ENCODE results near the gene PDE6B. TPM values are rescaled to one million over a fixed set of nuclear protein-coding genes. Genes with fewer than 3 reads are reported as not detected.

The PDE6B gene
- total RNA-seq, 5 donors from 2014 or later (not counting 1 experiment from before 2014, with no cell fraction given), result 14.2 to 21.7 (median 19.8) TPM

- CTCF ChIA-PET, result no interaction called here
- no peak overlapping the region for H3K27ac Mint-ChIP-seq
Observed at GRCh38 chr4:709348-709747, 84.0 kb downstream of the PDE6B start.

GRCh38 chr4:710116-710515 is 84.7 kb downstream of the PDE6B start:
- Histone ChIP-seq H3K27ac (ENCODE audit: low read length) (no peak overlapping the region), H3K9me3 (no peaks in the 10 kb centered on the region), H3K36me3 (ENCODE audit: control insufficient read depth in 2 of 2, extremely low read depth in 1 of 2, insufficient read depth in 1 of 2, low read length in 1 of 2) (peaks cover 0 to 7% of the 10 kb centered on the region in 2 donors), H3K27me3 (replicated peaks in 1 of 2; ENCODE audit: control insufficient read depth in 2 of 2, extremely low read depth in 1 of 2, insufficient read depth in 2 of 2, low read length in 1 of 2) (no peaks in the 10 kb centered on the region), H3K4me3 (ENCODE audit: control insufficient read depth in 1 of 2, extremely low read depth in 1 of 2, low read length in 1 of 2) (no peak overlapping the region), H3K4me1 (ENCODE audit: control insufficient read depth in 1 of 2, extremely low read depth in 1 of 2, insufficient read depth in 2 of 2, low read length in 2 of 2) (peaks cover 3 to 47% of the 10 kb centered on the region in 2 experiments)
- Mint-ChIP-seq H3K4me1 (peaks cover 22 to 38% (median 36%) of the 10 kb centered on the region in 3 donors), H3K27ac (no peak overlapping the region), H3K9me3 (no peaks in the 10 kb centered on the region), H3K27me3 (no peaks in the 10 kb centered on the region), H3K36me3 (peaks cover 3% of the 10 kb centered on the region), H3K4me3 (no peak overlapping the region)
- ChIA-PET POLR2A (no interaction called here), CTCF (no interaction called here)
- ATAC-seq (replicated peaks in 1 of 4), result no peak
- 92% methylated on average over 7 of the region's 9 CpGs for WGBS (ENCODE audit: insufficient coverage)
- no peak for DNase-seq

More at GRCh38 chr4:709348-709747, 84.0 kb downstream of the PDE6B start:
- peaks cover 20 to 33% (median 32%) of the 10 kb centered on the region in 3 donors for H3K4me1 Mint-ChIP-seq
- Histone ChIP-seq H3K27me3 (replicated peaks in 1 of 2; ENCODE audit: control insufficient read depth in 2 of 2, extremely low read depth in 1 of 2, insufficient read depth in 2 of 2, low read length in 1 of 2) (no peaks in the 10 kb centered on the region), H3K9me3 (no peaks in the 10 kb centered on the region), H3K4me3 (ENCODE audit: control insufficient read depth in 1 of 2, extremely low read depth in 1 of 2, low read length in 1 of 2) (no peak overlapping the region), H3K27ac (ENCODE audit: low read length) (no peak overlapping the region), H3K4me1 (ENCODE audit: control insufficient read depth in 1 of 2, extremely low read depth in 1 of 2, insufficient read depth in 2 of 2, low read length in 2 of 2) (peaks cover 3 to 46% of the 10 kb centered on the region in 2 experiments), H3K36me3 (ENCODE audit: control insufficient read depth in 2 of 2, extremely low read depth in 1 of 2, insufficient read depth in 1 of 2, low read length in 1 of 2) (peaks cover 0 to 5% of the 10 kb centered on the region in 2 donors)
- no peaks in the 10 kb centered on the region for H3K9me3 Mint-ChIP-seq
- peak overlapping the region in 2 of 3 donors; percentile 20 to 28 for H3K4me3 Mint-ChIP-seq
- H3K27me3 Mint-ChIP-seq, result no peaks in the 10 kb centered on the region
- ATAC-seq (replicated peaks in 1 of 4), result no peak
- peaks cover 3% of the 10 kb centered on the region for H3K36me3 Mint-ChIP-seq
- 94% methylated on average over 6 of the region's 6 CpGs for WGBS (ENCODE audit: insufficient coverage)
- DNase-seq, result no peak
- POLR2A ChIA-PET, result no interaction called here

GRCh38 chr4:710916-711315 is 85.5 kb downstream of the PDE6B start:
- Mint-ChIP-seq H3K27me3 (no peaks in the 10 kb centered on the region), H3K9me3 (no peaks in the 10 kb centered on the region), H3K4me3 (no peak overlapping the region), H3K4me1 (peaks cover 26 to 38% (median 37%) of the 10 kb centered on the region in 3 donors), H3K36me3 (peaks cover 3% of the 10 kb centered on the region), H3K27ac (no peak overlapping the region)
- ChIA-PET POLR2A (interaction anchor here in 1 of 2 donors (0.6 kb wide), 1 partner anchor 21 kb away, joined by 3 read pairs; no protein-coding TSS in a partner anchor), CTCF (no interaction called here)
- DNase-seq (no peak), ATAC-seq (replicated peaks in 1 of 4) (no peak)
- 89% methylated on average over 12 of the region's 13 CpGs for WGBS (ENCODE audit: insufficient coverage)
- H3K4me3 ChIP-seq (ENCODE audit: control insufficient read depth in 1 of 2, extremely low read depth in 1 of 2, low read length in 1 of 2), result no peak overlapping the region
- no peaks in the 10 kb centered on the region for H3K27me3 ChIP-seq (replicated peaks in 1 of 2; ENCODE audit: control insufficient read depth in 2 of 2, extremely low read depth in 1 of 2, insufficient read depth in 2 of 2, low read length in 1 of 2)
- peaks cover 0 to 7% of the 10 kb centered on the region in 2 donors for H3K36me3 ChIP-seq (ENCODE audit: control insufficient read depth in 2 of 2, extremely low read depth in 1 of 2, insufficient read depth in 1 of 2, low read length in 1 of 2)
- peaks cover 3 to 46% of the 10 kb centered on the region in 2 experiments for H3K4me1 ChIP-seq (ENCODE audit: control insufficient read depth in 1 of 2, extremely low read depth in 1 of 2, insufficient read depth in 2 of 2, low read length in 2 of 2)
- H3K27ac ChIP-seq (ENCODE audit: low read length), result no peak overlapping the region
- H3K9me3 ChIP-seq, result no peaks in the 10 kb centered on the region

- DNase-seq (no peak), ATAC-seq (replicated peaks in 1 of 4) (no peak)
- no peak overlapping the region for H3K4me3 ChIP-seq (ENCODE audit: control insufficient read depth in 1 of 2, extremely low read depth in 1 of 2, low read length in 1 of 2)
- H3K9me3 ChIP-seq, result no peaks in the 10 kb centered on the region
- ChIA-PET POLR2A (no interaction called here), CTCF (no interaction called here)
- peaks cover 3% of the 10 kb centered on the region for H3K36me3 Mint-ChIP-seq
- peaks cover under 1 to 34% of the 10 kb centered on the region in 2 experiments for H3K4me1 ChIP-seq (ENCODE audit: control insufficient read depth in 1 of 2, extremely low read depth in 1 of 2, insufficient read depth in 2 of 2, low read length in 2 of 2)
- H3K4me1 Mint-ChIP-seq, result peaks cover 26 to 39% (median 37%) of the 10 kb centered on the region in 3 donors
- no peaks in the 10 kb centered on the region for H3K27me3 Mint-ChIP-seq
- no peaks in the 10 kb centered on the region for H3K9me3 Mint-ChIP-seq
- no CpG with 5 or more reads among the region's 3 CpGs for WGBS (ENCODE audit: insufficient coverage)
- H3K27me3 ChIP-seq (replicated peaks in 1 of 2; ENCODE audit: control insufficient read depth in 2 of 2, extremely low read depth in 1 of 2, insufficient read depth in 2 of 2, low read length in 1 of 2), result no peaks in the 10 kb centered on the region
- no peak overlapping the region for H3K27ac ChIP-seq (ENCODE audit: low read length)
- H3K27ac Mint-ChIP-seq, result no peak overlapping the region
- peaks cover 0 to 7% of the 10 kb centered on the region in 2 donors for H3K36me3 ChIP-seq (ENCODE audit: control insufficient read depth in 2 of 2, extremely low read depth in 1 of 2, insufficient read depth in 1 of 2, low read length in 1 of 2)
- H3K4me3 Mint-ChIP-seq, result no peak overlapping the region
Observed at GRCh38 chr4:712093-712492, 86.7 kb downstream of the PDE6B start.

GRCh38 chr4:712916-713632 is 87.7 kb downstream of the PDE6B start:
- Mint-ChIP-seq H3K9me3 (no peaks in the 10 kb centered on the region), H3K36me3 (peaks cover 3% of the 10 kb centered on the region), H3K4me3 (no peak overlapping the region), H3K27ac (no peak overlapping the region), H3K27me3 (no peaks in the 10 kb centered on the region), H3K4me1 (peaks cover 34 to 44% (median 42%) of the 10 kb centered on the region in 3 donors)
- H3K9me3 ChIP-seq, result no peaks in the 10 kb centered on the region
- POLR2A ChIA-PET, result no interaction called here
- ATAC-seq (replicated peaks in 1 of 4), result no peak
- no peak for DNase-seq
- H3K36me3 ChIP-seq (ENCODE audit: control insufficient read depth in 2 of 2, extremely low read depth in 1 of 2, insufficient read depth in 1 of 2, low read length in 1 of 2), result peaks cover 0 to 7% of the 10 kb centered on the region in 2 donors
- no peaks in the 10 kb centered on the region for H3K27me3 ChIP-seq (replicated peaks in 1 of 2; ENCODE audit: control insufficient read depth in 2 of 2, extremely low read depth in 1 of 2, insufficient read depth in 2 of 2, low read length in 1 of 2)
- 85% methylated on average over 7 of the region's 9 CpGs for WGBS (ENCODE audit: insufficient coverage)
- CTCF ChIA-PET, result no interaction called here
- H3K27ac ChIP-seq (ENCODE audit: low read length), result no peak overlapping the region
- H3K4me3 ChIP-seq (ENCODE audit: control insufficient read depth in 1 of 2, extremely low read depth in 1 of 2, low read length in 1 of 2), result no peak overlapping the region
- peaks cover 0 to 27% of the 10 kb centered on the region in 2 experiments for H3K4me1 ChIP-seq (ENCODE audit: control insufficient read depth in 1 of 2, extremely low read depth in 1 of 2, insufficient read depth in 2 of 2, low read length in 2 of 2)

- ATAC-seq (replicated peaks in 1 of 4), result no peak
- no peaks in the 10 kb centered on the region for H3K9me3 Mint-ChIP-seq
- H3K27ac Mint-ChIP-seq, result no peak overlapping the region
- no peak overlapping the region for H3K4me3 ChIP-seq (ENCODE audit: control insufficient read depth in 1 of 2, extremely low read depth in 1 of 2, low read length in 1 of 2)
- H3K27me3 Mint-ChIP-seq, result no peaks in the 10 kb centered on the region
- H3K4me1 ChIP-seq (ENCODE audit: control insufficient read depth in 1 of 2, extremely low read depth in 1 of 2, insufficient read depth in 2 of 2, low read length in 2 of 2), result peaks cover 0 to 20% of the 10 kb centered on the region in 2 experiments
- no peaks in the 10 kb centered on the region for H3K27me3 ChIP-seq (replicated peaks in 1 of 2; ENCODE audit: control insufficient read depth in 2 of 2, extremely low read depth in 1 of 2, insufficient read depth in 2 of 2, low read length in 1 of 2)
- no peak overlapping the region for H3K27ac ChIP-seq (ENCODE audit: low read length)
- H3K9me3 ChIP-seq, result no peaks in the 10 kb centered on the region
- POLR2A ChIA-PET, result no interaction called here
- 97% methylated on average over 17 of the region's 18 CpGs for WGBS (ENCODE audit: insufficient coverage)
- no peak for DNase-seq
- no peaks in the 10 kb centered on the region for H3K36me3 Mint-ChIP-seq
- CTCF ChIA-PET, result no interaction called here
- H3K4me1 Mint-ChIP-seq, result peaks cover 33 to 37% (median 35%) of the 10 kb centered on the region in 3 donors
- no peak overlapping the region for H3K4me3 Mint-ChIP-seq
- peaks cover 0 to 5% of the 10 kb centered on the region in 2 donors for H3K36me3 ChIP-seq (ENCODE audit: control insufficient read depth in 2 of 2, extremely low read depth in 1 of 2, insufficient read depth in 1 of 2, low read length in 1 of 2)
Observed at GRCh38 chr4:714087-714486, 88.7 kb downstream of the PDE6B start.

All from T-cell (primary cell).